Measurements from ENCODE around the gene ARMC9.
"Not testable (repeated sequence)": the region's sequence is repeated elsewhere in the genome, so short reads cannot be mapped to it uniquely, and the experiment has no call there.

The ARMC9 gene

DNA sequence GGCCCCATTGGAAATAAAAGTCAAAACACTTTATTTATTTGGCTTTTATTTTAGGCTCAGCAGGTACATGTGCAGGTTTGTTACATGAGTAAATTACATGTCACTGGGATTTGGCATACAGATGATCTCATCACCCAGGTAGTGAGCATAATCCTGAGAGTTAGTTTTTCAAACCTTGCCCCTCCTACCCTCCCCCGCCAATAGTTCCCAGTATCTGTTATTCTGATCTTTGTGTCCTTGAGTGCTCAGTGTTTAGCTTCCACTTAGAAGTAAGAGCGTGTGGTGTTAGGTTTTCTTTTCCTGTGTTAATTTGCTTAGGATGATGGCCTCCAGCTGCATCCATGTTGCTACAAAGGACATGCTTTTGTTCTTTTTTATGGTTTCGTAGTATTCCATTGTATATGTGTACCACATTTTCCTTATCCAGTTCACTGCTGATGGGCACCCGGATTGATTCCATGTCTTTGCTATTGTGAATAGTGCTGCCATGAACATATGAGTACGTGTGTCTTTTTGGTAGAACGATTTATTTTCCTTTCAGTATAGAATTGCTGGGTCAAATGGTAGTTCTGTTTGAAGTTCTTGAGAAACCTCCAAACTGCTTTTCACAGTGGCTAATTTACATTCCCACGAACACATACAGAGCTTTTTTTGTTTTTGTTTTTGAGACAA lies 47.9 kb downstream of the ARMC9 start:
- peak; percentile 23 for DNase-seq

DNA sequence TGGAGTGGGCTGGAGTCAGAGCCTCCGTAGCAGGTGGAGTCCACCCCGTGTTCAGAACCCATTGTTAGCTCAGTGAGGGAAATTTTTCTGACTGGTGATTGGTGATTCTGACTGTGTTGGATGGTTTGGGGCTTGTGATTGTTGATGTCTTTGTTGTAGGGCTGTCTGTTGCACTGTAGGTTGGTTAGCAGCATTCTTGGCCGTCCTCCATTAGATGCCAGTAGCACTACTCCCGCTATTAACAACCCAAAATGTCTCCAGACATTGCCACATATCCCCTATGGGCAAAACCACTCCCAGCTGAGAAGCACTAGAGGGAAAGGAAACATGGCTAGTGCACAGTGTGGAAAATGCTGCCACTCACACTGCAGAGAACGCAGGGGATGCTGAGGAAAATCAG lies 51.7 kb downstream of the ARMC9 start:
- DNase-seq = no peak

DNA sequence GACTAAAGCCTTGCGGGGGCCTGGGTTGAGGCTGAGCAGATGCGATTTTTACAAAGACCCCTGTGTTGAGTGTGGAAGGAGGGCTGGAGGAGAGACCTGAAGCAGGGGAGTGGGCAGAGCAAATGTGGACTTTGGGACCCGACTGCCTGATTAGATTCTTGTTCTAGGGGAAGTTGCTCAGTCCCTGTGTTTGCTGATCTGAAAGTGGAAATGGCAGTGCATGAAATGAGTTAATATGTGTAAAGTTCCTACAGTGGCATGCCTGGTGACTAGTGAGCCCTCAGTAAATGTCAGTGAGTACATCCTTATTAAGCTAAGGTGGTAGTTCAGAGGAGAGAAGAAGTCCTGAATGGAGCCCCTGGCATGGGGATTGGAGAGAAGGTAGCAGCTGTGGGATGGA lies 52.3 kb downstream of the ARMC9 start:
- DNase-seq = no peak

- not testable (repeated sequence) for DNase-seq
Measured at GRCh38 chr2:231253292-231253691, 54.9 kb downstream of the ARMC9 start.

GRCh38 chr2:231256494-231256893 lies 58.1 kb downstream of the ARMC9 start:
- no peak for DNase-seq

DNA sequence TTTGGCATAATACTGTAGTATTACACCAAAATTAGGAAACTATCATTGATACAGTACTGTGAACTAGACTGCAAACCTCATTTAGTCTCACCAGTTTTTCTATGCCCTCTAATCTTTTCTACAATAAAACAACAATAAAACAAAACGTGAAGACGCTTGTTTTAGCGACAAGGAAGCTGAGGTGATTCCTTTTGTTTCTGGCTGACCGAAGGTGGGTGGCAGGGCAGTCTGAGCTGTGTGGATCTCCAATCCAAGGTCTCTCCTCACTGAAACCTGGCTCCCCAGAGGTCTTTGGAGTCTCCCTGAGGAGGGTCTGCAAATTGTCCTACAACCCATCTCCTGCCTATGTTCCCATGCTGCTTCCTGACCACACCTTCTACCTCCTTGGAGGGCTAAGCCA lies 59.3 kb downstream of the ARMC9 start:
- no peak for DNase-seq

DNA sequence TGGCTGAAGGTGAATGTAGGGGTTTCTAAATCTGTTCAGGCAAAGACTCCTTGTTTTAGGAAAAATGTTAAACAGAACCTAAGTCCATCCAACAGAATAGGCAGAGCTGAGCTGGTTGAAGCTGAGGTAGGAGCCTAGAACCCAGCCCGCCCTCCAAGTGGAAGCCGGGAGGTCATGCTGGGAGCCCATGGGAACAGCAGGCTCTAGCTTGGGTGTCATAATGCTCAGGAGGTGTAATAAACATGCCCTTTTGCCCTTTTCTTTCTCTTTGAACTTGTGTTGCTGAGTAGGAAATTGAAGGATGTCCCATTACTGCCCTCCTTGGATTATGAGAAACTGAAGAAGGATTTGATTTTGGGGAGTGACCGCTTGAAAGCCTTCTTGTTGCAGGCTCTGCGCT lies 60.3 kb downstream of the ARMC9 start:
- no peak for DNase-seq

DNA sequence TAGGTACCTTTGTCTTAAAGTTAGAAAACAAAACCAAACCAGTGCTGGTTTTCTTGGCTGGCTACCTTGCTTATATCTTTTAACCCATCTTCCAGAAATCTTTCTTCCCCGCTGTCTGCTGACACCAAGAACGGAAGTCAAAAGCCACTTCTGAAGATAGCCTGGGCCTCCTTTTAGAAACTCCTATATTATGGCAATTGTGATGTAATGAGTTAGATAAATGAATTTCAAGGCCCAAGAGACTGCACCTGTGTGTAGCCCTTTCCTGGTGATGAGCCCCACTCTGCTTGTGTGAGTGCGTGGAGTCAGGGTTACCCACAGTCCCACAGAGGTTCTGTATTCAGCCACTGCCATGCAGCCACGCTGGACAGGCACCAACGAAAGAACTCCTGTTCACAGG lies 60.7 kb downstream of the ARMC9 start:
- no peak for DNase-seq

GRCh38 chr2:231260442-231261208 lies 62.2 kb downstream of the ARMC9 start:
- DNase-seq = no peak

DNA sequence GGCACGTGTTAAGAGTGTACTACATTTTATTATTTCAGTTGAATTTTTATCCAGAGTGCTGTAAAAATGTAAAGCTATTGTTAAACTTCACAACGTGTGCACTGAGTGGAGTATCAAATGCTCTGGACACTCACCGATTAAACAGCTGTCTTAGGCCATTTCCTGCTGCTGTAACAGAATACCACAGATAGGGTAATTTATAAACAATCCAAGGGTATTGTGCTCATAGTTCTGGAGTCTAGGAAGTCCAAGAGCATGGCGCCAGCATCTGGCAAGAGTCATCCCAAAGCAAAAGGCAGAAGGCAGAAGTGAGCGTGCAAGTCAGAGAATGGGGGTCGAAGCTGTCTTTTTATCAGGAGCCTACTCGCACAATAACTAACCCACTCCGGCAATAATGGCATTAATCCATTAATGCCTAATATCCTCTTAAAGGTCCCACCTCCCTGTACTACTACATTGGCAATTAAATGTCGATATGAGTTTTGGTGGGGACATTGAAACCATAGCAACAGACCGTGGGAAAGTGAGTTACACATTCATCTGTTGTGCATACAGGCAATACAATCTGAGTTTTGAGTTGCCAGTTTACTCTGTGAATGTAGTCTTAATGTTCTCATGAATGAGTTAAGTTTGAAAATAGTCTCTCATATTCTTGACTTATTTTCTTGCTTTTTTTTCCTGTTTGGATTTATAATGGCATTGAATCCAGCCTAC lies 64.8 kb downstream of the ARMC9 start:
- peak; percentile 28 for DNase-seq

GRCh38 chr2:231270221-231271114 lies 72.0 kb downstream of the ARMC9 start:
- DNase-seq = no peak

DNA sequence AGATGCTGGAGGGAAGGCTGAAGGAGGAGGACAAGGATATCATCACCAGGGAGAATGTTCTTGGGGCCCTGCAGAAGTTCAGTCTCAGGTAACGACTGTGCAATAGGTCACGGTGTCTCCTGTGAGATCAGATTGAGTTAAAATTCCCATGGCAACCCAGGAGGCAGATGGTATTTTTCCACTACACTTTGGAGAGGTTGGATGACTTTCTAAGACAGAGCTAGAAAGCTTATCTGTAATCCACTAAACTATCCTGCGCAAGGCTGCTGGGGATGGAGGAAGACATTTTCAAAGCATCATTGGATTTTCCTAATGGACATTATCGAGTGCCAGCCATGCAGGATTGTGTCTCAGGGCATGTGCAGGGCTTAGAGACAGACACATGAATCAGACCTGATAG lies 74.6 kb downstream of the ARMC9 start:
- no peak for DNase-seq

DNA sequence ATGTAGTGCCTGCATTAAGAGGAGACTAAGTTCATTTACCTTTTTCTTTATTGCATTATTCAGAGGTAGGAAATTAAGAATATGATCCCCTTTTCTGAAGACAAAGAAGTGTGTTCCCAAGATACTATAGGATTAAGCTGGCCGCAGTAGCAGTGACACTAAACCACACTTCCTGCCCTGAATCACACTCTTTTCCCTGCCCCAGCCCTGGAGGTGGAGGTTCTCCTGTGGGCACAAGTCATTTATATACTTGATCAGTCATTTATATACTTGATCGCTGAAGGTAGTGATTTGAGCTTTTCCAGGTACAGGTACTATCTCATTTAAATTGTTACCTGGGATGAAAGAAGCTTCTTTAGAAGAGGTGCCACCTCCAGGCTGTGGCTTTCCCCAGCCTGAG lies 78.6 kb downstream of the ARMC9 start:
- no peak for DNase-seq

DNA sequence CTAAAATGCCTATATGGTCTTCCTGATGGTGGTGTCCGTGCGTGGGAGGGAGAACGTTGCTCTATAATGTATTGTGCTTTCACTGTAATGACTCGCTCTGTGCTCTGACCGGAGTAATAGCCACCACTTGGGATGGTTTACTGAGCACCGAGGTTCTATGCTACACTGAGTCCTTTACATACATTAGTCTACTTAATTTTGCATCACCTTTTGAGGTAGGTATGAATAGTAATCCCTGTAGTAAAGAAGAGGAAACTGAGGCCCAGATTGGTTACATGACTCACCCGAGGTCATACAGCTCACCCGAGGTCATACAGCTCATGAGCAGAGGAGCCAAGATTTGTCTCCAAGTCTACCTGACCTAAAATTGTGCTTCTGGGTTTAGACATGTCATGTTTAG lies 79.5 kb downstream of the ARMC9 start:
- DNase-seq = no peak

DNA sequence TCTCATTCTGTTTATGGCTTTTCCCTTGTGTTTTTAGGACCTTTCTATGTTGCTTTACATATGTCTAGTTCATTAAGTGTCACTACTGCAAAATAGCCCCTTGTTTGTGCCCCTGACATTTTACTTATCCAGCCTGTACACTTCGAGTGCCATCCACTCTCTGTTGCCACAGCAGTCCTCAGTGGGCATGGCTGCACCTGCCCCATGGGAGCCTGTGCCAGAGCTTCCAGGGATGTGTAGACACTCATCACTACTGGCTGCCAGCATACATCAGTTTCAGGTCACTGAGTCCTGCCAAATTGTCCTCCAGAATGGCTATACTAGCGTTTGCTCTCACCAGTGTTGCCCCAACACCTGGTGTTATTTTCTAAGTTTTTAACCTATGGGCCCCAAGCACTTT lies 80.4 kb downstream of the ARMC9 start:
- DNase-seq = no peak

GRCh38 chr2:231280846-231281245 lies 82.4 kb downstream of the ARMC9 start:
- DNase-seq = no peak

- DNase-seq = no peak
Measured at GRCh38 chr2:231284296-231284695, 85.9 kb downstream of the ARMC9 start.

DNA sequence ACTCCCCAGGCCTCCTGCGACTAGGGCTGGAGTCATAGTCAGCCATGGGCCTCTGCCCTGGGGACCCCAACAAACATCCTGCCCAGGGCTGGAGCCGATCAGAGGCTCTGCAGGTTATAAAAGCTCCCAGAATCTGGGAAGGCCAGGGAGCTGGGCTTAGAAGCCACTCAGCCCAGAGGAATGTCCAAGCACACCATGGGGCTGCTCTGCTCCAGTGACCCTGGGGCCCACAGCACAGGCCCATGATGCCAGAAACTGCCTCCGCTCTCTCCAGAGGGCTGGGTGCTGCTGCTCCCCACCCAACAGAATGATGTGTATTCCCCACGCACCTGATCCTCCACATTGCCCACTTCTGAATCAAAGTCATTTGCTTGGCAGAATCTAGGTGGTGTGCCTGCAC lies 88.5 kb downstream of the ARMC9 start:
- no peak for DNase-seq

- DNase-seq = no peak
Measured at GRCh38 chr2:231287696-231288095, 89.3 kb downstream of the ARMC9 start.

DNA sequence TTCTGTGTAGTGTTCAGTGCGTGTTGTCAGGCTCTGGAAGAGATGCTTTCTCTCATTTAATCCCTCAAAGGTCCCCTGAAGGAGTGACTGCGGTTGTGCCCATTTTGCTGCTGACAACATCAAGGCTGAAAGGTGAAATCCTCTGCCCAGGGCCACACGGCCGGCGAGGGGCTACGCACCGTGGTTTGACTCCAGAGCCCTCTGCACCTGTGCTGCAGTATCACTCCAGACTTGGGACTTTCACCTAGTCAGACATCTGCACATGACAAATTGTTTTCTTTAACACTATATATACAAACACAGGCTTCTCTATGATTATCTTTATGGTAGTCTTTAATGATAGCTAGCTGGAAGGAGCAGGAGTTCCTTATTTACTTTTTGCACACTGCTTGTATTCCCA lies 90.2 kb downstream of the ARMC9 start:
- DNase-seq = no peak

- DNase-seq = no peak
Measured at GRCh38 chr2:231290321-231291015, 92.0 kb downstream of the ARMC9 start.

- no peak for DNase-seq
Measured at GRCh38 chr2:231292472-231293134, 94.2 kb downstream of the ARMC9 start.

Data from NCI-H510A (cell line).